DMS 273 treated with DMSO at 0.1 percent for 48 hours (cell line): ENCODE measurements around the gene PLSCR4.
"Not testable (repeated sequence)": the region's sequence is repeated elsewhere in the genome, so short reads cannot be mapped to it uniquely, and the experiment has no call there.

Experiments
- DNase-seq: peaks from one replicate; lab custom pipeline; 2025; lab: John Stamatoyannopoulos, UW

Gene PLSCR4

GRCh38 chr3:146247911-146248310, 3.0 kb downstream of the PLSCR4 start:
- no peak for DNase-seq

GRCh38 chr3:146246526-146246925, 4.4 kb downstream of the PLSCR4 start:
- DNase-seq: no peak

- no peak for DNase-seq
These were observed 7.3 kb downstream of the PLSCR4 start for GRCh38 chr3:146243559-146243958.

- no peak for DNase-seq
These were observed 9.2 kb downstream of the PLSCR4 start for GRCh38 chr3:146241523-146242240.

GRCh38 chr3:146233487-146233886, 17.4 kb downstream of the PLSCR4 start:
- DNase-seq: no peak

GRCh38 chr3:146227486-146227885, 23.4 kb downstream of the PLSCR4 start:
- no peak for DNase-seq

- no peak for DNase-seq
These were observed 24.0 kb downstream of the PLSCR4 start for GRCh38 chr3:146226881-146227280.

- not testable (repeated sequence) for DNase-seq
These were observed 25.4 kb downstream of the PLSCR4 start for GRCh38 chr3:146225458-146225857.

- DNase-seq: no peak
These were observed 27.2 kb downstream of the PLSCR4 start for GRCh38 chr3:146223401-146224373.

GRCh38 chr3:146222204-146223046, 28.5 kb downstream of the PLSCR4 start:
- DNase-seq: no peak

GRCh38 chr3:146221276-146221675, 29.6 kb downstream of the PLSCR4 start:
- DNase-seq: no peak

- DNase-seq: no peak
These were observed 31.7 kb downstream of the PLSCR4 start for GRCh38 chr3:146218880-146219866.

GRCh38 chr3:146217324-146217723, 33.6 kb downstream of the PLSCR4 start:
- no peak for DNase-seq

GRCh38 chr3:146214493-146214892, 36.4 kb downstream of the PLSCR4 start:
- no peak for DNase-seq

- no peak for DNase-seq
These were observed 41.5 kb downstream of the PLSCR4 start for GRCh38 chr3:146209371-146209770.

GRCh38 chr3:146203776-146204175, 47.1 kb downstream of the PLSCR4 start:
- DNase-seq: no peak

- no peak for DNase-seq
These were observed 50.3 kb downstream of the PLSCR4 start for GRCh38 chr3:146200461-146201220.

- DNase-seq: no peak
These were observed 51.1 kb downstream of the PLSCR4 start for GRCh38 chr3:146199762-146200161.

GRCh38 chr3:146196789-146197188, 54.1 kb downstream of the PLSCR4 start:
- DNase-seq: no peak

GRCh38 chr3:146195605-146196004, 55.3 kb downstream of the PLSCR4 start:
- DNase-seq: no peak
